Activated CD4-positive, alpha-beta memory T cell treated with anti-CD3 and anti-CD28 coated beads, Interleukin-2, amount 10 ng/mL, durations not matched to agents 7 days and 5 days (primary cell): ENCODE data around the gene RHBDD3. TPM values are rescaled to one million over a fixed set of nuclear protein-coding genes. Genes with fewer than 3 reads are reported as not detected.

Experiments used
- CTCF ChIA-PET: fragments of 350-600 bp; sonication (Branson Sonifier 250); formaldehyde crosslinking; loops from one replicate; lab custom pipeline; 2021; ENCODE audit warnings: antibody characterized with exemption, inconsistent platforms; lab: Charles Lee
- POLR2A ChIA-PET: fragments of 350-600 bp; sonication (Branson Sonifier 250); formaldehyde crosslinking; loops from one replicate; lab custom pipeline; 2021; ENCODE audit warnings: antibody characterized with exemption; lab: Charles Lee
- DNase-seq: peaks from one replicate; pipeline ENCODE4 v3.0.0-alpha.2; 2020
- H3K27ac Mint-ChIP-seq: one replicate; pipeline ENCODE4 v1.8.0; 2021; ENCODE audit warnings: mild to moderate bottlenecking, mixed read lengths
- H3K27me3 Mint-ChIP-seq: one replicate; pipeline ENCODE4 v1.8.0; 2021; ENCODE audit warnings: mixed read lengths
- H3K36me3 Mint-ChIP-seq: one replicate; pipeline ENCODE4 v1.8.0; 2021; ENCODE audit warnings: low read depth, mixed read lengths
- H3K4me1 Mint-ChIP-seq: one replicate; pipeline ENCODE4 v1.8.0; 2021; ENCODE audit warnings: mixed read lengths
- H3K4me3 Mint-ChIP-seq: one replicate; pipeline ENCODE4 v1.8.0; 2021; ENCODE audit warnings: mild to moderate bottlenecking, mixed read lengths
- H3K9me3 Mint-ChIP-seq: one replicate; pipeline ENCODE4 v1.8.0; 2021; ENCODE audit warnings: mixed read lengths
- total RNA-seq, 2 experiments: library from RNA; stranded (reverse); gene quantifications; one replicate each; pipeline ENCODE4 v1.2.3, GENCODE V29; 2021

RHBDD3 gene
- total RNA-seq, 2 experiments from 2014 or later: 27.8 to 28.8 TPM

DNA sequence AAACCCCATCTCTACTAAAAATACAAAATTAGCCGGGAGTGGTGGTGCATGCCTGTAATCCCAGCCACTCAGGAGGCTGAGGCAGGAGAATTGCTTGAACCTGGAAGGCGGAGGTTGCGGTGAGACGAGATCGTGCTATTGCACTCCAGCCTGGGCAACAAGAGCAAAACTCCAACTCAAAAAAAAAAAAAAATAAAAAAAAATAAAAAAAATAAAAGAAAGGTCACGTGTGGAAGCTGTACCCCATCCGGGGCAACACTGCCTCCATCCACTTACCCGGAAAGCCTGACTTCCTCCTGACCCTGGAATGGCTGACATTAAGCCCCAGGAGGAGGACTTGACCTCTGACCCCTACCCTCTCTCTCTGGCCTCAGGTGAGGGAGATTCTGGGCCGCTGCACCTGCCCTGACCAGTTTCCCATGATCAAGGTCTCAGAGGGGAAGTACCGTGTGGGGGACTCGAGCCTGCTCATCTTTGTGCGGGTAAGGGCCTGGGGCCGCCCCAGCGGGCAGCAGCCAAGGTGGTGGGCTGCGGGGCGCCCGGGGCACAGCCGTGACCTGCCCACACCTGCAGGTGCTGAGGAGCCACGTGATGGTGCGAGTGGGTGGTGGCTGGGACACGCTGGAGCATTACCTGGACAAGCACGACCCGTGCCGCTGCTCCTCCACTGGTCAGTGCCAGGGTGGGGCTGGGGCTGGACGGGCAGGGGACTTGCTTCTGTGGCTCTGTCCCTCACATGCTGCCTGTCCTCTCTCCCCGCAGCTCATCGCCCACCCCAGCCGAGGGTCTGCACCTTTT, 42.5 kb upstream of the RHBDD3 start:
- ChIA-PET POLR2A (interaction anchor here (0.9 to 1.4 kb wide), 4 partner anchors 12 to 528 kb away, joined by 3 read pairs; no protein-coding TSS in a partner anchor), CTCF (interaction anchor here (1.0 kb wide), 1 partner anchor 10 kb away, joined by 3 read pairs; no protein-coding TSS in a partner anchor)
- no peak for DNase-seq

DNA sequence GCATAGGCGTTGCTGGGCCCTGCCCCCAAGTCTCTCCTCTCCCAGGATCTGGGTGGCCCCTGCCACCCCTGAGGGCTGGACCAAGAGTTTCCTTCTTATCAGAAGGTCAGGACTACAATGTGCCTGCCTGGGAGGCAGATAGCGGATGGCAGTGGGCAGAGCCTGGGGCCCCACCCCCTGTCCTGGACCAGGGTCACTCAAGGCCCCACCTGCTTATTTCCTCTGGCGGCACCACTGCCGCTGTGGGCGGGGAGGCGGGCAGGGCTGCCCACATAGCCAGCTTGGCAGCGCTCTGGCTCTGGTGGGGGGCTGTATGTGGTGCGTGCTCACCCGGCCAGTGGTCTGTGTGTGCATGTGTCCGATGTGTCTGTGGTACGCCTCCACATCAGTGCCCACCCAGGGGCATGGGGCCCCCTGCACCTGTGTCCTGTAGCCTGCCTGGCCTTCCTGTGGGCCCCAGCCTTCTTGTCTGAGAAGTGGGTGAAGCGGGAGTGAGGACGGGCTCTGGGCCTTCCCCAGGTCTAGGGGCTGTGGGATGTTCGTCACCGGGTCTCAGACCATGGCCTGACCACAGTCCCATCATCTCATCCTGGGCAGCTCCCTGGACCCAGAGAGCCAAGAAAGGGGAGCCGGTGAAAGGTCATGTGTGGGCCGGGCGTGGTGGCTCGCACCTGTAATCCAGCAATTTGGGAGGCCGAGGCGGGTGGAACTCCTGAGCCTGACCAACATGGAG, 41.7 kb upstream of the RHBDD3 start:
- no peak for DNase-seq
- Mint-ChIP-seq H3K27me3 (peaks cover 27% of the 10 kb centered on the region), H3K4me1 (peaks cover 68% of the 10 kb centered on the region), H3K4me3 (peak overlapping the region; percentile 79), H3K9me3 (no peaks in the 10 kb centered on the region), H3K36me3 (peaks cover 8% of the 10 kb centered on the region), H3K27ac (peak overlapping the region; percentile 73)
- POLR2A ChIA-PET: interaction anchor here (0.9 to 2.6 kb wide), 3 partner anchors 35 to 529 kb away, joined by 3 to 6 read pairs (median 5); no protein-coding TSS in a partner anchor
- CTCF ChIA-PET: no interaction called here

More for the DNA sequence above, 42.5 kb upstream of the RHBDD3 start:
- H3K4me3 Mint-ChIP-seq: no peak overlapping the region
- peak overlapping the region; percentile 55 for H3K27ac Mint-ChIP-seq
- H3K36me3 Mint-ChIP-seq: peaks cover 10% of the 10 kb centered on the region
- H3K27me3 Mint-ChIP-seq: peaks cover 30% of the 10 kb centered on the region
- peaks cover 72% of the 10 kb centered on the region for H3K4me1 Mint-ChIP-seq
- H3K9me3 Mint-ChIP-seq: no peaks in the 10 kb centered on the region

DNA sequence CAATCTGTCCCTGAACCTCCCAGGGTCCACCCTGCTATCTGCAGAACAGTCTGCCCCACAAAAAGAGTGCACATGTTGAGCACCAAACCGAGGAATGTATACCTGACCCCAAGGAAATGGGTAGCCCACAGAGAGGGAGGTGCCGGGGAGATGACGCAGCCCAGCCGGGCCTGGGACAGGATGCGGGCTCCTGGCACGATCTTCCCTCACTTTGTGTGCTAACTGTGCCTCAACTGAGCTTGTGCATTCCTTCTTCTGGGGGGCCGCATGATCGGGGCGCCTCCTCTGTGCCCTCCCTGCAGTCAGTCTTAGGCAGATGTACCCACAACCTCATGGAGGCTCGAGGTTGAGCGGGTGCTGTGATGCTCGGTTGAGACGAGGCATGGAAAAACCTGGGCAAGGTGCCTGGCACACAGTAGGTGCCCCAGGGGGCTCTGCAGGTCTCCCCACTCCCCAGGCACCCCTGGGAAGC, 41.0 kb upstream of the RHBDD3 start:
- Mint-ChIP-seq H3K4me1 (peaks cover 61% of the 10 kb centered on the region), H3K36me3 (peaks cover 6% of the 10 kb centered on the region), H3K9me3 (no peaks in the 10 kb centered on the region), H3K27ac (peak overlapping the region; percentile 73), H3K4me3 (peak overlapping the region; percentile 79), H3K27me3 (peaks cover 21% of the 10 kb centered on the region)
- ChIA-PET CTCF (no interaction called here), POLR2A (interaction anchor here (1.5 to 2.6 kb wide), 2 partner anchors 35 to 39 kb away, joined by 5 to 6 read pairs; no protein-coding TSS in a partner anchor)
- DNase-seq: peak; percentile 82

DNA sequence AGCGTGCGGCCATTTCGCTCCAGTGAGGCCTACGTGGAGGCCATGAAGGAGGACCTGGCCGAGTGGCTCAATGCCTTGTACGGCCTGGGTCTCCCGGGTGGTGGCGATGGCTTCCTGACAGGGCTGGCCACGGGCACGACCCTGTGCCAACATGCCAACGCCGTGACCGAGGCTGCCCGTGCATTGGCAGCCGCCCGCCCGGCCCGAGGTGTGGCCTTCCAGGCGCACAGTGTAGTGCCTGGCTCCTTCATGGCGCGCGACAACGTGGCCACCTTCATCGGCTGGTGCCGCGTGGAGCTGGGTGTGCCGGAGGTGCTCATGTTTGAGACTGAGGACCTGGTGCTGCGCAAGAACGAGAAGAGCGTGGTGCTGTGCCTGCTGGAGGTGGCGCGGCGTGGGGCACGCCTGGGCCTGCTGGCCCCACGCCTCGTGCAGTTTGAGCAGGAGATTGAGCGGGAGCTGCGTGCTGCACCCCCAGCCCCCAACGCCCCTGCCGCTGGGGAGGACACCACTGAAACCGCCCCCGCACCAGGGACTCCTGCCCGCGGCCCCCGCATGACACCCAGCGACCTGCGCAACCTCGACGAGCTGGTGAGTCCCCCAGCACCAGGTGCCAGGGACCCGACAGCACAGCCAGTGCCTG, 40.5 kb upstream of the RHBDD3 start:
- Mint-ChIP-seq H3K4me1 (peaks cover 57% of the 10 kb centered on the region), H3K4me3 (peak overlapping the region; percentile 79), H3K9me3 (no peaks in the 10 kb centered on the region), H3K36me3 (peaks cover 6% of the 10 kb centered on the region), H3K27ac (peak overlapping the region; percentile 73), H3K27me3 (peaks cover 16% of the 10 kb centered on the region)
- POLR2A ChIA-PET: interaction anchor here (1.5 to 2.6 kb wide), 2 partner anchors 34 to 39 kb away, joined by 5 to 6 read pairs; no protein-coding TSS in a partner anchor
- DNase-seq: no peak
- CTCF ChIA-PET: no interaction called here

DNA sequence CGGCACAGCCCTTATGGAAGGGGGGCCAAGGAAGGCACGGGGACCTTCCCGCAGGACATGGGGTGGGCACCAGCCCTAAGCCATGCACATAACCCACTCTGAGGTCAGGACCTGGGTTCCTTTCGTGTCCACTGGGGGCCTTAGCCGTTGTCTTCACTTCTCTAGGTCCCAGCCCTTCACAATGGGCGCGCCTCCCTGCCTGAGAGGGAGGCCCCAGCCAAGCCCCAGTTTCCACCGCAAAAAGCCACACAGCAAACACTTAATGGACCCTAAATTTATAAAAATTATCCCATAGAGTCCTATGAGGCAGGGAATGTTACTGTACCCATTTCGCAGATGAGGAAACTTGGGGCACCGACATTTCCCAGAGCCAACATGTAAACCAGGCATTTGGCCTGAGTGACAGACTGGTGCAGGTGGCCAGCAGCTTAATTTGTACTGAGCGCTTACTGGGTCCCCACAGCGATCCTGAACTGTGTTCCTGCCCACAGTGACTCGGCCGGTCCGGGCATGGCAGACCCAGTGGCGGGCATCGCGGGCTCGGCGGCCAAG, 39.9 kb upstream of the RHBDD3 start:
- Mint-ChIP-seq H3K27ac (peak overlapping the region; percentile 49), H3K36me3 (peaks cover 6% of the 10 kb centered on the region), H3K9me3 (no peaks in the 10 kb centered on the region), H3K4me1 (peaks cover 52% of the 10 kb centered on the region), H3K4me3 (peak overlapping the region; percentile 79), H3K27me3 (peaks cover 10% of the 10 kb centered on the region)
- POLR2A ChIA-PET: interaction anchor here (2.3 to 2.6 kb wide), 2 partner anchors 34 to 38 kb away, joined by 6 to 9 read pairs; no protein-coding TSS in a partner anchor
- CTCF ChIA-PET: no interaction called here
- DNase-seq: no peak

DNA sequence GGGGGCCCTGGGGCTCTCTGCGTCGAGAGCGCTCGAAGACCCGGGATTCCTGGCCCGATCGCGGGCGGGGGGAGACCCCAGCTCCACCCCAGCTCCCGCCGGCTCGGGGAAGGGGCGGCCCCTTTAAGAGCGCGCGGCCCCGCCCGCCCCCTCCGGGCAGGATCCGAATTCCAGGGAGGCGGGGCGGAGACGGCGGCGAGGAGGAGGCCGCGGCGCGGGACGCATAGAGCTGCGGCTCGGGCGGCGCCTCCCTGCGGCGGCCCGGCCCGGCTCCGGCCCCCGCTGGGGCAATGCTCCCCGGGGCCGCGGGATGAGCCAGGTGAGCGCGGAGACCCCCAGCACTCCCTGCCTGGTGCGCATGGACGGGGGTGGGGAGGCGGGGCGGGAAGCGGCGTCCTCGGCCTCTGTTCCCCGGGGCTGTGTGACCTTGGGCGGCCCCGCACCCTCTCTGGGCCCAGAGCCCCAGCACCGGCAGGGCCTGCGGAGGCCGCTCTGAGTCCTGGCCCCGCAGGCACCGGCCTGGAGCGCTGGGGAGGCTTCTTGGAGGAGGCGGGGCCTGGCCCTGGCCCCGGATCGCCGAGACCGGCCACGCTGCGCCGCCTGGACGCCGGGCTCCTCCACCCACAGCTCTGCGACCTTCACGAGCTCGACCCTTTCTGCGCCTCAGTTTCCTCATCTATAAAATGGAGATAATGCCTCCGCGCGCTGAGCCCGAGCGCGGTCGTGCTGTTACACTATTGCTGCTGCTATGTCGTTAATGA, 39.2 kb upstream of the RHBDD3 start:
- ChIA-PET POLR2A (interaction anchor here (1.0 to 2.6 kb wide), 6 partner anchors 9 to 39 kb away, joined by 3 to 9 read pairs (median 4); partner anchors contain the start of gene EWSR1), CTCF (interaction anchor here (1.2 to 1.4 kb wide), 3 partner anchors 14 to 38 kb away, joined by 3 to 6 read pairs (median 4); no protein-coding TSS in a partner anchor)
- Mint-ChIP-seq H3K9me3 (no peaks in the 10 kb centered on the region), H3K4me1 (peaks cover 49% of the 10 kb centered on the region), H3K27ac (peak overlapping the region; percentile 49), H3K36me3 (peaks cover 6% of the 10 kb centered on the region), H3K27me3 (peaks cover 5% of the 10 kb centered on the region), H3K4me3 (peak overlapping the region; percentile 79)
- DNase-seq: peak; percentile 57

DNA sequence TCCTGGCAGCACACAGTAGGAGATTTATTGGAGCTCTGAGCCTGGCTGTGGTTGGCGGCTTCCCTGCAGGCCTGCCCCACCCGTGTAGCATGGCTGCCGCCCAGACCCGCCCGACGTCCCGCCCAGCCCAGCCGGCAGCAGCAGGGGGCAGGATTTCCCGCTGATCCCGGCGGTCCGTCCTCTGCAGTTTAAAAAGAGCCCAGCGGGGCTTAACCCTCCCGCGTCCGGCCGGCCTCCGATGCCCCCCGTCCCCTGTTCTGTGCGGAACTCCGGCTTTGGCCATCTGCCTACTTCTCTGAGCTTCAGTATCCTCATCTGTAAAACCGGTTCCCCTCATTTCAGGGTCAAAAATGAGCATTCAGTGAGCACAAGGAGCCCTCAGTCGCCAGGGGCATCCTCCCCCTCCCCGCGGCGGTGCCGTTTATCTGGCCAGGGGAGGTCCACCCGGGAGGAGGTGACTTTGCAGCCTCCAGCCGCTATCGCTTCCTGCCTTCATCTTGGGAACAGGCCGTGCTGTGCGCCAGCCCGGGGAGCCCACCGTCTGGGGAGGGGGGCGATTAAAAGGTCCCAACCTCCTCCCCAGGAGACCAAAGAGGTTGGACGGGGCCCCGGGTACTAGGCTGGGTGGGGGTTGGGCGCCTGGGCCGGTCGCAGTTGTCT, 38.5 kb upstream of the RHBDD3 start, which contains the start of gene GAS2L1:
GAS2L1 (plus strand) TSS at position 476 of the 660 bp plus-strand sequence. CDS start 1,456 bp downstream, outside the sequence.
- peak within 1 kb of the TSS; percentile 62 for H3K27ac Mint-ChIP-seq
- peak within 1 kb of the TSS; percentile 79 for H3K4me3 Mint-ChIP-seq
- H3K36me3 Mint-ChIP-seq: peaks cover 8% of the 10 kb centered on the region
- ChIA-PET CTCF (interaction anchor here (0.7 to 1.4 kb wide), 7 partner anchors 10 to 1829 kb away, joined by 3 to 6 read pairs (median 4); no protein-coding TSS in a partner anchor), POLR2A (interaction anchor here (0.6 to 2.3 kb wide), 10 partner anchors 8 to 82 kb away, joined by 3 to 9 read pairs (median 4); partner anchors contain the start of genes AP1B1 and EWSR1)
- H3K4me1 Mint-ChIP-seq: peaks cover 47% of the 10 kb centered on the region
- peaks cover 4% of the 10 kb centered on the region for H3K27me3 Mint-ChIP-seq
- no peaks in the 10 kb centered on the region for H3K9me3 Mint-ChIP-seq
- peak; percentile 74 for DNase-seq

DNA sequence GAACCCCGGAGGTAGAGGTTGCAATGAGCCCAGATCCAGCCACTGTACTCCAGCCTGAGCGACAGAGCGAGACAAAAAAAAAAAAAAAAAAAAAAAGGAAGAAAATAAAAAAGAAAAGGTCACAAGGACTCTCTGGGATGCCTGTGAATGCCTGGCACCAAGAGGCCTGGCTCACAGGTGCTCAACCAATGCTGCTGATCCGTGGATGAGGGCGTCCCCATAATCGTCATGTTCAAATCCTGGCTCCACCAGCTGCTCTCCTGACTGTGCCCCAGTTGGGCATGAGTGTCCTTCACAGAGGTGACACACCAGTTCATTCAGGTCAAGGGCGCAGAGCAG, 38.0 kb upstream of the RHBDD3 start:
- H3K27me3 Mint-ChIP-seq: peaks cover 4% of the 10 kb centered on the region
- no peaks in the 10 kb centered on the region for H3K9me3 Mint-ChIP-seq
- peak overlapping the region; percentile 72 for H3K4me3 Mint-ChIP-seq
- no peak overlapping the region for H3K27ac Mint-ChIP-seq
- H3K4me1 Mint-ChIP-seq: peaks cover 45% of the 10 kb centered on the region
- no peak for DNase-seq
- ChIA-PET CTCF (interaction anchor here (0.7 to 1.4 kb wide), 8 partner anchors 11 to 1829 kb away, joined by 3 to 6 read pairs (median 4); no protein-coding TSS in a partner anchor), POLR2A (interaction anchor here (0.6 to 2.3 kb wide), 10 partner anchors 8 to 82 kb away, joined by 3 to 9 read pairs (median 4); partner anchors contain the start of genes AP1B1 and EWSR1)
- peaks cover 13% of the 10 kb centered on the region for H3K36me3 Mint-ChIP-seq

DNA sequence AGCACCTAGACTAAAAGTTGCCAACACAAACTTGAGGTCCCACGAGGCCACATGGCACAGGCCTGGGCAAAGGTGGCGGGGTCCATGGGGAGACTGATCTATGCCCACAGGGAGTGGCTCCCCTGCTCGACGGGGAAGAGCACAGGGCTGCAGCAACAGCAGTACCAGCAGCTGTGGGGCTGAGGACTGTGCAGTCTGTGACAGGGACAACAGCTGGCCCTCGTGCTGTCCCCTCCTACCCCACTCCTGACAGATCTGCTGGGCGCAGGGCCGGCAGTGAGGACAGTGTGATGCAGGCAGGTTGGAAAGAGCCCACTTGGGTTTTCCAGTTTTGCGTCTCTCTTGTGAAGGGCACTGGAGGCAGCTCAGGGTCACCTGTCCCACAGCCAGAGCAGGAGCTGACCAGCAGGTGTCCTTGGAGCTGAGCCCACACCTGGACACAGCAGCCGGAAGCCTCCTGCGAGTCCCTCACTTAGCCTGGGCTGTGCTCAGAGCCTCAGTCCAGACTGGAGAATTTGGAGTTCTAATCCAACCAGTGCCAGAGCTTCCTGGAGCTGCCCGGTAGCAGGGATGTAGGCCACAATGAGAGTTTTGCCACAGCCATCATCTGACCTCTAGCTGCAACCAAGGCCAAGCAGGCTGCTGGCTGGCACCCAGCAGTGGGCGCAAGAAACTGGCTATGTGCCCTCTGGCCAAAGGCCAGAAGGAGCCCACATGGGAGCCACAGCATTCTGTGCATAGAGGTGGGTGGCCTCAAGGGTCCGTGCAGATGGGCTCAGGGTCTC, 35.1 kb upstream of the RHBDD3 start:
- POLR2A ChIA-PET: interaction anchor here (1.0 to 2.4 kb wide), 6 partner anchors 9 to 36 kb away, joined by 3 to 7 read pairs (median 4); no protein-coding TSS in a partner anchor

DNA sequence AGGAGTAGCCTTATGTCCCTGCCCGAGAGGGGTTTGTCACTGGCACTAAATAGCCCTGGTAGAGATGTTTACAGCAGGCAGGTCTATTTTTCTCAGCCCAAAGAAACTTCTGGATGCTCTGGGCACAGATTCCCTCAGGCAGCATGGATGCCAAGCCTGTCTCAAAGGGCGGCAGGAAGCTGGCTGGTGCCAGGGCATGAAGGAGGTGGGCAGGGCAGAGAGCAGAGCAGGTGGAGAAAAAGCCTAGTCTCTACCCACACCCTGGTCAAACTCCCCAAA, 34.6 kb upstream of the RHBDD3 start:
- no peak overlapping the region for H3K4me3 Mint-ChIP-seq
- ChIA-PET POLR2A (interaction anchor here (0.6 to 2.4 kb wide), 4 partner anchors 11 to 24 kb away, joined by 3 to 7 read pairs (median 4); no protein-coding TSS in a partner anchor), CTCF (interaction anchor here (1.5 kb wide), 1 partner anchor 15 kb away, joined by 3 read pairs; no protein-coding TSS in a partner anchor)
- H3K27me3 Mint-ChIP-seq: peaks cover 4% of the 10 kb centered on the region
- H3K4me1 Mint-ChIP-seq: peaks cover 15% of the 10 kb centered on the region
- H3K9me3 Mint-ChIP-seq: no peaks in the 10 kb centered on the region
- peaks cover 33% of the 10 kb centered on the region for H3K36me3 Mint-ChIP-seq
- H3K27ac Mint-ChIP-seq: no peak overlapping the region
- no peak for DNase-seq

More for the DNA sequence above, 35.1 kb upstream of the RHBDD3 start:
- peaks cover 20% of the 10 kb centered on the region for H3K4me1 Mint-ChIP-seq
- no peak for DNase-seq
- no peak overlapping the region for H3K4me3 Mint-ChIP-seq
- no peak overlapping the region for H3K27ac Mint-ChIP-seq
- no peaks in the 10 kb centered on the region for H3K9me3 Mint-ChIP-seq
- peaks cover 31% of the 10 kb centered on the region for H3K36me3 Mint-ChIP-seq
- H3K27me3 Mint-ChIP-seq: peaks cover 4% of the 10 kb centered on the region
- CTCF ChIA-PET: interaction anchor here (1.1 to 1.9 kb wide), 4 partner anchors 8 to 14 kb away, joined by 3 to 6 read pairs (median 5); no protein-coding TSS in a partner anchor
